Tongue (tissue), 2 donors: ENCODE measurements around the gene MTFMT. TPM values are rescaled to one million over a fixed set of nuclear protein-coding genes. Genes with fewer than 3 reads are reported as not detected.
"Not testable (repeated sequence)": the region's sequence is repeated elsewhere in the genome, so short reads cannot be mapped to it uniquely, and the experiment has no call there.

Experiments used
- DNase-seq: peaks from one replicate; pipeline ENCODE4 v3.0.0-alpha.2; 2015
- total RNA-seq: library from RNA; depleted of rRNA; stranded (reverse); fragments of >200 nt; gene quantifications from one replicate; pipeline ENCODE4 v1.2.3, GENCODE V29; 2014

MTFMT gene
- total RNA-seq, 1 donor from 2014 or later, result 20.8 TPM

GRCh38 chr15:65060641-65061397 is 31.4 kb upstream of the MTFMT start:
- no peak for DNase-seq

GRCh38 chr15:65059931-65060596 is 30.6 kb upstream of the MTFMT start:
- no peak for DNase-seq

GRCh38 chr15:65059369-65059750 is 29.9 kb upstream of the MTFMT start:
- no peak for DNase-seq

- DNase-seq, result no peak
These were observed 29.2 kb upstream of the MTFMT start for GRCh38 chr15:65058394-65059368.

- DNase-seq, result no peak
These were observed 28.1 kb upstream of the MTFMT start for GRCh38 chr15:65057549-65057940.

GRCh38 chr15:65056868-65057548 is 27.6 kb upstream of the MTFMT start:
- DNase-seq, result no peak

GRCh38 chr15:65056106-65056505 is 26.7 kb upstream of the MTFMT start:
- DNase-seq, result no peak

- DNase-seq, result no peak
These were observed 25.9 kb upstream of the MTFMT start for GRCh38 chr15:65055201-65055870.

GRCh38 chr15:65054333-65055200 is 25.1 kb upstream of the MTFMT start:
- DNase-seq, result peak; percentile 87

- no peak for DNase-seq
These were observed 23.5 kb upstream of the MTFMT start for GRCh38 chr15:65052956-65053355.

GRCh38 chr15:65051266-65051665 is 21.8 kb upstream of the MTFMT start:
- peak; percentile 37 for DNase-seq

- DNase-seq, result no peak
These were observed 20.8 kb upstream of the MTFMT start for GRCh38 chr15:65050270-65050669.

- peak; percentile 94 for DNase-seq
These were observed 20.0 kb upstream of the MTFMT start for GRCh38 chr15:65049418-65049840.

- no peak for DNase-seq
These were observed 18.8 kb upstream of the MTFMT start for GRCh38 chr15:65048241-65048640.

- DNase-seq, result peak; percentile 90
These were observed 15.5 kb upstream of the MTFMT start, which contains the start of gene SLC51B for GRCh38 chr15:65044724-65045481. TSS of gene SLC51B (plus strand) at chr15:65045387. CDS start at chr15:65050005, 4,618 bp downstream.

GRCh38 chr15:65044218-65044617 is 14.8 kb upstream of the MTFMT start:
- not testable (repeated sequence) for DNase-seq

GRCh38 chr15:65042776-65043327 is 13.4 kb upstream of the MTFMT start:
- DNase-seq, result no peak

- DNase-seq, result no peak
These were observed 12.3 kb upstream of the MTFMT start for GRCh38 chr15:65041787-65042186.

GRCh38 chr15:65040461-65040860 is 11.0 kb upstream of the MTFMT start:
- no peak for DNase-seq
